Activated T-cell treated with anti-CD3 and anti-CD28 coated beads, Interleukin-2, amount 50 U/mL, for 48 hours (primary cell): ENCODE results near the gene CHMP1A.
"Not testable (repeated sequence)": the region's sequence is repeated elsewhere in the genome, so short reads cannot be mapped to it uniquely, and the experiment has no call there.

Source experiments
- DNase-seq, 2 experiments: peaks; one replicate each; pipeline ENCODE4 v3.0.0-alpha.2; 2020

The CHMP1A gene

DNA sequence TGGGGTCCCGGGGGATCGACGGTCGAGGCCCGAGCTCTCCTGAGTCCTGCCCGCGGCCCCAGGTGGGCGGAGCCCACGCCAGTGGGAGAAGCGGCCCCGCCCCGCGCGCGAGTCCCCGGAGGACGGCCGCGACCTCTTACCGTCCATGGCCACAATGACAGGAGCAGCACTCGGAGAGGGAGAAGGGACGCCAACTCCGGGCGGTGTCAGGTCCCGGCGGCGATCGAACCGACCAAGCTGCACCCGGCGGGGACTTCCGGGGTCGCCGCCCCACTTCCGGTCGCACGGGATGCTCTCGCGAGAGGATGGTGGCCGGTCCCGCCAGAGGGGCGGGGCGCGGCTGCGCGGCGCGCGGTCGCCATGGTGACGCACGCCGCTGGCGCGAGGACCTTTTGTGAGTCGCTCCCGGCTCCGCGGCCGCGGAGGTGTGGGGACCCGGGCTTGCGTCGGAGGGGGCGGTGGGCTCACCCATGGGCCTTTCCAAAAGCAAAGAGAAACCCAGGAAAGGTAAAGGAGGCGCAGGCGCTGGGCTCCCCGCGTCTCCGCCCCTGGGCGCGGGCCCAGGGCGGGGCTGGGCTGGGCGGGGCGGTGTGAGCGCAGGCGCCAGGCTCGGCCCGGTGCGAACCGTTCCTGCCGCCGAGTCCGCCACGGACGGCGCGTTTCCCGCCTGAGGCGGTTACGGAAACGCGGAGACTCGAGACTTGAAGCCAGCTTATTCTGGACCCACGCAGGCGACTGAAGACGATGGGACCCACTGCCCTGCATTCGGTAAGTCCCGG lies at the start of gene CHMP1A, which contains the start of gene SPATA33:
Gene CHMP1A (minus strand): TSS at position 267 of the 779 bp plus-strand sequence. CDS start 120 bp downstream, at position 147.
Gene SPATA33 (plus strand): TSS at position 395 of the 779 bp plus-strand sequence. CDS start 76 bp downstream, at position 471.
- peak; percentile 95 to 96 for DNase-seq

DNA sequence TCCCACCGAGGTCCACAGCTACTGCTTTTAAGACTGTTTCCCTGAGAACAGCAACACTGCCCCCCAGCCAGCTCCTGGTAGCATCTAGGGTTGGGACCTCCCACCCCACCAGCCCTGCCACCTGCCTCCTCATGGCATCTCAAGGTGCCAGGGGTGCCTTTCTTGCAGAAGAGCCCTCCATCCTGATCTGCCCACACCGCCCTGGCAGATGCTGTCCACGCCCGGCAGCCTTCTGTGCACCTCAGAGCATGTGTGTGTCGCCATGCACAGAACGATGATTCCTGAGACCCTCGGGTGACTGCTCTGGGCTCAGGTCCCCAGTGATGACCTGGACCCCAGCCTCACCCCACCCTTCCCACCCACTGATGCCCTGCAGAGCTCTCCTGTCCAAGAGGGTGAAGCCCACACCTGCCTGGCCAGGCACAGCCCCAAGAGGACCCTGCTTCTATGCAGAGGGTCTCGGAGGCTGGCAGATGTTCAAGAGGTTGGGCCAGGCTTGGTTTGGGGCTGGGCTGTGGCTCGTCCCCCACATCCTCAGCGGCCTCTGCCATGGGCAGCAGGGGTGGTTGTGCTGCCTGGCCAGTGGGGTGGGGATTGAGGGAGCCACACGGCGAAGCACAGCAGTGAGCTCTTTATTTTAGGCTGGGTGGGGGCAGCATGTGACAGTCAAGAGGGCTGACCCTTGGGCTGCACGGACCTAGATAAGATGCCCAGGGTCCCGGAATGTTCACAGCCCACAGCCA lies 49.2 kb upstream of the CHMP1A start:
- no peak for DNase-seq

DNA sequence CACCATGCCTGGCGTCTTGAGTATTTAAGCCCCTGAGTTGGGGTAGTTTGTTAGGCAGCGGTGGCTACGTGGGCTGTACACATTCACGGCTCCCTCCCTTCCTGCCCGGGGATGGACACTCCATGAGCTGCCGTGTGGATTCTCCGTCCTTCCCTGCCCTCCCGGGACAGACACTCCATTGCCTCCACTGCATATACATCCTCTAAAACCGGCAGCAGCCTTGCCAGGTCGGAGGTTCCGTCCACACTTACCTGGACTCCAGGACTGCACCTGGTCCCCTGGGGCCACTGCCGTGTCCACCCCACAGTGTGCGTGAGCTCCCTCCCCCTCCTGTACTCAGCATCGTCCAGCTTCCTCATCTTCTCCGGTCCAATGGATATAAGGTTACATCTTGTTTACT lies 47.5 kb upstream of the CHMP1A start:
- DNase-seq: no peak

DNA sequence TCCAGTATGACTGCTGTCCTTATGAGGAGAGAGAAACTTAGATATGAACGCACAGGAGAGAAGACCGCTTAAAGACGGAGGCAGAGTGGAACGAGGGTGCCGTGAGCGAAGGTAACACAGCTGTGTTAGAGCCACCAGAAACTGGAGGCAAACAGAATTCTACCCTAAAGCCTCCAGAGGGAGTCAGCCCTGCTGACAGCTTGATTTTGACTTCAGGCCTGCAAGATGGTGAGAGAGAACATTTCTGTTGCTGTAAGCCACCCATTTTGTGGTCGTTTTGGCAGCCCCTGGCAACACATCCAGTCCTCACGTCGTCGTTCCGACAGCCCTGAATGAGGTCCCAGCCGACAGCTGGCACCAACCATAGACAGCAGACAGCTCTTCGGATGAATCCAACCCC lies 46.8 kb upstream of the CHMP1A start:
- no peak for DNase-seq

DNA sequence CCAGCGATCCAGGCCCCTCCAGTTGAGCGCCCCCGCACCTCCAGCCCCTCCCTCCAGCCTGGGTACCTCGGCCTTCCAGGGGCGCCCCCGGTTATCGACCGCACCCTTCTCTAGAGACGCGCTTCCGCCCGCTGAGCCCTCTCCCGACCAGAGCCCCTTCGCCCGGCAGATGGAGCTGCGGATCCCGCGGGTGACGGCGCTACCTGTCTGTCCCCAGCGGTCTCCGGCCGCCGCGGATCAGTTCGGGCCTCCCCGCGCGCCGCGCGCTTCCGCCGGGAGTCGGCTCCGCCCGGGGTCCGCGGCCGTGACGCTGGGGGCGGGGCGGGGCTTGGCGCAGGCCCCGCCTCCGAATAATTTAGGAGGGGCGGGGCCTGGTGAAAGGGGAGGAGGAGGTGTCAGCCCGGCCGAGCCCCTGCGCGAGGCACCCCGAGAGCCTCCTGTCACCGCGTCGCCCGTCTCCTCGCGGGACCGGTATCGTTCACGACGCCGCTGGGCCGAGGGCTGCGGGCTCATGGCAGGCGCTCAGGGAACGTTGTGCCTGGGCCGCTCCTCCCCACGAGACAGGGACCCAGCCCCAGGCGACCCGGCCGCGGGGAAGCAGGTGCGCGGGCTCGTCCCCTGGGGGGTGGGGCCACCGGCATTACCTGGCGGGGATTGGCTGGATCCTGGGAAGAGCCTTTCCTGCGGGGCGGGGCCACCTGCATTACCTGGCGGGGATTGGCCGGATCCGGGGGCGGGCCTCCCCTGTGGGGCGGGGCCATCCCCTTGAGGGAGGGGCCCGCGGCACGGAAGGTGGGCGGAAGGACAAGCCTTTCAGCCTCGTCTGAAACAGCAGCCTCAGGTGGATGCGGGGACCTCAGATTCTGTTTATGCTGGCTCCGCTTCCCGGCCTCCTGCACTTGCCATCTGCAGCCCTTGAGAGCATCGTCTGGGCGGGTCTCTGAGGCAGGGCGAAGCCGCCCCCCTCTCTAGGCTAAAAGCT lies 44.2 kb upstream of the CHMP1A start, which contains the start of gene SPATA2L:
Gene SPATA2L (minus strand): TSS at position 281 of the 982 bp plus-strand sequence. CDS start 473 bp downstream, outside the sequence.
- peak; percentile 98 to 99 for DNase-seq

DNA sequence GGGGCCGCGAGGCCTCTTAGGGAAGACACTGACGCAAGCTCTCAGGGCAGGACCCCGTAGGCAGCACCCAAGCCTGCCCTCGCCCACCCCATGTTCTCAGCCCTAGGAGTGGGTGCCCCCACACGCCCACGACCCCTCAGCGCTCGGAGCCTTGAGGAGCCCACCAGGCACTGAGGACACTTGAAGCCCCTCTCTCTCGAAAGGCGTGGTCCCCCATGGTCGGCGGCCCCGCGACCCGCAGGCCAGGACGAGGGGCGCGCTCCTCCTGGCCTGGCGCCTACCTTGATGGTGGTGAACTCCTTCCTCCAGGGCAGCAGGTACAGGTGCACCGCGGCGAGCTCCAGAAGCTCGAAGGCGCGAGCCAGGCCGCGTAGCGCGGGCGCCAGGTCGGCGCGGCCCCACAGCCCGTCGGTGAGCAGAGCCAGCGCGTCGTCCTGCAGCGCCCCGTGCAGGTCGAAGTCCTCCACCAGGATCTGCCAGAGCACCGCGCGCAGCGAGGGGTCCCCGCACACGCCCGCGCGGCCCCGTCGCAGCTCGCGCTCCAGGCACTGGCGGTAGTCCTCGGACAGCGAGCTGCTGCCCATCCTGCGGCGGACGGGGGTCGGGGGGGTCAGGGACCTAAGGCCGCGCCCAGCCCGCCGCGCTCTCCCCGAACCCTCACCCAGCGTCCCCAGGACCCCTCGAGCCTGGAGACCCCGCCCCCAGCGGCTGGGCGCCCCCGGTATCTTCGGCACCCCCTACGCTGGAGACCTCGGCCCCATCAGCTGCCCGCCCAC lies 43.3 kb upstream of the CHMP1A start:
- DNase-seq: peak; percentile 58 to 69

DNA sequence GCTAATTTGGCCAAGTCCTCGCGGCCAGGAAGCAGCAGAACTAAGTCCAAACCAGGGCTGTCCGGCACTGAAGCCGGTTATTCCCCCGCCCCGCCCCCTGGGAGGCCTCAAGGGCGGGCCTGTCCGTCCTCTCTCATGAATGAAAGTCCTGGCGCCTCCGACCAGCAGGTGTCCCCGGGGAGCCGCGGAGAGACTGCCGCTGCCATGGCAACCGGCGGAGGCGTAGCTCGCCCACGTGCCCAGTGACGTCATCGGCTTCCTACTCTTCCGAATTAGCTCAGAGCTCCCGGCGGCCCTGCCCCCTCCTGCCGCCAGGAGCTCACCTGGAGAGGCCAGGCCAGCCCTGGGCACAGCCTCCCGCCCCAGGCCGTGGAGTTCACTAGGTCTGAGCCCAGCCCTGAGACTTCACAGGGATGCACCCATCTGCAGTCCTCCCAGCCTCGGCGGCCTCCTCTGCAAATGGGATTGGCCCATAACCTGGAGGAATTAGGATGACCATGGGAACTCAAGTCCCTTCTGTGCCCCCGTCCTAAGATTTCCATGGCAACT lies 42.7 kb upstream of the CHMP1A start:
- DNase-seq: peak; percentile 97 to 98

DNA sequence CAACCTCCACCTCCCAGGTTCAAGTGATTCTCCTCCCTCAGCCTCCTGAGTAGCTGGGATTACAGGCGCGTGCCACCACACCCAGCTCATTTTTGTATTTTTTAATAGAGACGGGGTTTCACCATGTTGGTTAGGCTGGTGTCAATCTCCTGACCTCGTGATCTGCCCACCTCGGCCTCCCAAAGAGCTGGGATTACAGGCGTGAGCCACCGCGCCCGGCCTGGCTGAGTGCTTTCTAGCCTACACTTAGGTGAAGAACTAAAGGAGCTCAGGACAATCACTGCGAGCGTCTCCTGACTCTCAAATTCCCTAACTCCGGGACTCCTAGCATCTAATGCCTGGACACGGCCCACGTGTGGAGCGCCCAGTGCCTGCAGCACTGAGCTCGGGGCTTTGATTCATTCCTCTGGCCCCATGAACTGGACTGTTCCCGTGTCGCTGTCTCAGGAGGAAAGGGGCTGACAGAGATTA lies 42.2 kb upstream of the CHMP1A start:
- not testable (repeated sequence) for DNase-seq

DNA sequence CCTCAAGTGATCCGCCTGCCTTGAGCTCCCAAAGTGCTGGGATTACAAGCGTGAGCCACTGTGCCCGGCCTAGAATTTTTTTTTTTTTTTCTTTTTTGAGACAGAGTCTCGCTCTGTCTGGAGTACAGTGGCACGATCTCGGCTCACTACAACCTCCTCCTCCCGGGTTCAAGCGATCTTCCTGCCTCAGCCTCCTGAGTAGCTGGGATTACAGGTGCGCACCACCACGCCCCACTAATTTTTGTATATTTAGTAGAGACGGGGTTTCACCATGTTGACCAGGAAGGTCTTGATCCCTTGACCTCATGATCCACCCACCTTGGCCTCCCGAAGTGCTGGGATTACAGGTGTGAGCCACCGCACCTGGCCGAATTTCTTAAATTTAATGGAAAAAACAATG lies 41.2 kb upstream of the CHMP1A start:
- not testable (repeated sequence) for DNase-seq

DNA sequence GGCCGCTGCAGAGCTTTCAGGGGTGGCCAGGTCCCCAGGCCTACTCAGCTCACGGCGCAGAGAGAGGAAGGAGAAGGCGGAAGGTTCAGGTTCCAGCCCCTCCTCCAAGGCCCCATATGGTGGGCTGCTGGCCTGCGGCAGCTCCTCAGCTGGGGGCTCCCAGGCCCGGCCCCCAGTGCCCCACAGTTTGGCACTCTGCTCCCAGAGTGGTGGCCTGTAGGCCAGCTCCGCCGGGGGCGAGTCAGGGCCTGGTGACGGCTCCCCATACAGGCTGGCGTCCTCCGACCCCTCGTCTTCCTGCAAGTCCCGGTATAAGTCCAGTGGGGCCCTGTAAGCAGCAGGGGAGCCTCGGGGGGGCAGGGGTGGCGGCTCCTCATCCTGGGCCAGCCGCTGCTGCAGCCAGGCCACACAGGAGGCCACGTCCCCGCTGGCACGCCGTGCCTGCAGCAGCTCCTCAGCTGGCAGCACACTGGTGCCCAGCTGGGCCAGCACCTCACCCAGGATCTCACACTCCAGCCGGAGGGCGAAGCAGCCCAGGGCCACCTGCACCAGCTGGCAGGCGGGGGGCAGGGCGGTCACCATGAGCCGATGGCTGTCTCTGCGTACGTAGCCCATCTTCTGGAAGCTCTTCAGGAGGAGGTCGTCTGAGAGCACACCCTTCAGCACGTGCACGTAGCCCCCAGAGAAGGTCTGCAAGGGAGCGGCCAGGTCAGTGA lies 40.3 kb upstream of the CHMP1A start:
- DNase-seq: peak in 1 of 2 experiments; percentile 20

DNA sequence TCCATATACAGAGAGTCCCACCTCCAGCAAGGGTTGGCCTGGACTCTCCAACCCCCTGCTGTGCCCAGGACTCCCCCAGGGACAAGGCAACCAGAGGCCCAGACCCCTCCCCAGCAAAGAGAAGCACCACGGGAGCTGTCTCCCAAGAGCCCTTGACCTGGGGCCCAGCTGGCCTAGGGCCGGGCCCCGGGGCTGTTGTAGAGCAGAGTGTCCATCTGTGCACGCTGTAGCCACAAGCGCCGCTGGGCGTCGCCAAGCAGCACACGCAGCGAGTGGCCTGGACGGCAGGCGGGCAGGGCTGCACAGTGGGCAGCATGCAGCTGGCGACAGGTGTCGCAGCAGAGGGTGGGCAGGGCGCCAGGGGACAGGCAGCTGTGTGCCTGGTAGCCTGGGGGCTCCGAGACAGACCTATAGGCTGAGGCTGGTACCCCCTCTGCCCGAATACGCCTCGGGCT lies 39.7 kb upstream of the CHMP1A start:
- DNase-seq: peak in 1 of 2 experiments; percentile 17

DNA sequence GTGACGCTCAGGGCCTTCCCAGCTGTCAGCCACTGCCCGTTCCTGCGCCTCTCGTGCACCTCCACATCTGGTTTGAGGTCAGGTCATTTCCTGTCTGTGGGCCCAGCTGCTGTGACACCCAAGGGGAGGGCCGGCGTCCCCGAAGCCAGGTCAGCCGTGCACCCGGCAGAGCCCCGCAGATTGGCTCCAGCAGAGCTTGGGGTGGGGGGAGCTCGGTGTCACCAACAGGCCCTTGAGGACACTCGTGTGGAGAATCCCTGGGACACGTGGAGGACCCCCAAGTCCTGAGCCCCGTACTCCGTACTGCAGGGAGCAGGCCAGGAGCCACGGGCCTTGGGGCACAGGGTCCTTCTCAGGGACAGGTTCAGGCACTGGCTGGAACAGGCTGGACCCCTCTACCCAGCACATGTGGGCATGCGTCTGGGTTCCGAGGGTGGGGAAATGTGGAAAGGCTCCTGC lies 39.2 kb upstream of the CHMP1A start:
- DNase-seq: peak in 1 of 2 experiments; percentile 47

DNA sequence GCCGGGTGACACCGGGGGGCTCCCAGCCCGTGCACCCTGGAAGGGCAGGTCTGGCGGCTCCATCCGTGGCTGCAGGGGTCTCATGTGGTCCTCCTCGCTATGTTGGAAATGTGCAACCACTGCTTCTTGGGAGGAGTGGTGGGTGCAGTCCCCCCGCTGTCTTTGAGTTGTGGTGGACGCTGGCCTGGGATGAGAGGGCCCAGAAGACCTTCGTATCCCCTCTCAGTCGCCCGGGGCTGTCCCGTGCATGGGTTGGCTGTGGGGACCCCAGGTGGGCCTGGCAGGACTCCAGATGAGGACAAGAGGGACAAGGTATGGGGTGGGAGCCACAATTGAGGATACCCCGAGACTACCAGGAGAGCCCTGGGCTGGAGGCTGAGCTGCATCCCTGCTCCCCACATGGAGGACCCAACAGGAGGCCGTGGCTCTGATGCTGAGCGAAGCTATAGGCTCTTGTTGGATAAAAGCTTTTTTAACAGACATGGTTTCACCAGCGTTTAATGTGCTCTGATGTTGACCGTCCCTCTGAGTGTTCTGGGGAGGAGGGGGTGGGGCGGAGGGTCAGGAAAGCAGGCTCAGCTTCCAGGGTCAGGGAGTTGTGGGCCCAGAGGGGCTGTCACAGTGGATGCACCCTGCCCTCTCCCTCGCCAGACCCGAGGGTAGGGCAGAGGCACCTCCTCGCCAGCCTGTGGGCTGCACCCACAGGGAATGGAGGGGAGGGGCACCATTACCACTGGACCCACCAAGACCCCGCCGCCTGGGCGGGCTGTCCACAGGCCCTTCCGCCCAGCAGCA lies 38.6 kb upstream of the CHMP1A start:
- no peak for DNase-seq

DNA sequence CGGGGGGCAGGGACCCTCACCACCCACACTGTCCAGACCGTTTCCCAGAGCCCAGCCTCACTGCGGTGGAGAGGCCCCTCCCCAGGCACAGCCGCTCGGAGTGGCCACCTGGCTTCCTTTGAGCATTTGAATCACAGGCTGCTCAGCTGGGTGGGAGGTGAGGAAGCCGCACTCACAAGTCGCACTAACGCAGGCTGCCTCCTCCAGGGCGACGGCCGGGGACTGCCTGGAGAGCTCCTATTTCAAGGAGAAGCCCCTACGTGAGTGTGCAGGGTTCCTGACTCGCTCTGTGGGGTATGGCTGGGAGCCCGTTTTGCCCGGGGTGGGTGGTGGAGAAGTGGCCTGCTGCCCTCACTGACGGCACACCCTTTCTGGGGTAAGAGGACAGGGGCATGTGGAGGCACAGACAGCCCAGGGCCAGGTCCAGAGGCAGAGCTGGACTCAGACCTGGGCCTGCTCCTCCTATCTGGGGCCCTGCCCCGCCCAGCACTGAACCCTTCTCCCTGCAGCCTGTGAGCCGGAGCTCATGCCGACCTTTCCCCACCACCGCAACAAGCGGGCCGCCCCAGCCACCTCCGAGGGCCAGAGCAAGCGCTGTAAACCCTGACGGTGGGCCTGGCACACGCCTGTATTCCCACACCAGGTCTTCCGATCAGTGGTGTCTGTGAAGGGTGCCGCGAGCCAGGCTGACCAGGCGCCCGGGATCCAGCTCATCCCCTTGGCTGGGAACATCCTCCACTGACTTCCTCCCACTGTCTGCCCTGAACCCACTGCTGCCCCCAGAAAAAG lies 37.8 kb upstream of the CHMP1A start:
- DNase-seq: no peak

DNA sequence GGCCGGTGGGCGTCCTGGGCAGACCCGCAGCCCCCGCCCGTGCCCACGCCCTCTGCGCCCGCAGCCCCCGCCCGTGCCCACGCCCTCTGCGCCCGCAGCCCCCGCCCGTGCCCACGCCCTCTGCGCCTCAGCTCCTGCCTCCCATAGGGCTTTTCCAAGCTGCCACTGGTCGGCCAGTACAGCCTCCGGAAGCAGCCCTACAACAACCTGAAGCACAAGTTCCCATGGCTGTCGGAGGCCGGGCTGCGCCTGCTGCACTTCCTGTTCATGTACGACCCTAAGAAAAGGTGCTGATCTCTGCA lies 37.2 kb upstream of the CHMP1A start:
- not testable (repeated sequence) for DNase-seq

DNA sequence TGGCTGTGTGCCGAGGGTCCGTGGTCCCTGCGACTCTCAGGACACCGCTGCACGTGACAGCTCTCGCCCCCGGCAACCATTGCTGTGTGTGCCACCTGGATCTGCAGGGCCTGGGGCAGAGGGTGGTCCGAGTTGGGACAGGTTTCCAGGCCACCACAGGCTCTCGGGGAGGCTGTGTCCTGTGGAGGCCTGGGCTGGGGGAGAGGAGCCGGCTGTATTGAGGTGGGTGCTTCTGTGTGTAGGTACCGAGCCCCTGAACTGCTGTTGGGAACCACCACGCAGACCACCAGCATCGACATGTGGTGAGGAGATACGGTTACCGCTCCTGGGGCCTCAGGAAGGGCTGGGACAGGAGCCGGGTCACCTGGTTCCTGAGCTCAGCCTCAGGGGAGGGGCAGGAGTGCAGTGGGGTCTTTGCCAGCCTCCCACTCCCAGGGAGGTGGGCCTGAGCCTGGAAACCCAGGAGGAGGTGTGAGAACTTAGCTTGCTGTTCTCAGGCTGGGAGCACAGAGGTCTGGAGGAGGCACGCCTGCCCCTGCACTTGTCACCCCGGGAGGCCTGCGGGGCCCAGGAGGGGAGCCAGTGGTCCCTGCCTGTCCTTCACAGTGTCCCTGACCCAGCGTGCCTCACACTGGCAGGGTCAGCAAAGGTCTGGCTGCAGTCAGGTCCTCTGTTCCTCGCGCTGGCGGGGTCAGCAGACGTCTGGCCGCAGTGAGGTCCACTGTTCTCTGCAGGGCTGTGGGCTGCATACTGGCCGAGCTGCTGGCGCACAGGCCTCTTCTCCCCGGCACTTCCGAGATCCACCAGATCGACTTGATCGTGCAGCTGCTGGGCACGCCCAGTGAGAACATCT lies 36.6 kb upstream of the CHMP1A start:
- DNase-seq: no peak

DNA sequence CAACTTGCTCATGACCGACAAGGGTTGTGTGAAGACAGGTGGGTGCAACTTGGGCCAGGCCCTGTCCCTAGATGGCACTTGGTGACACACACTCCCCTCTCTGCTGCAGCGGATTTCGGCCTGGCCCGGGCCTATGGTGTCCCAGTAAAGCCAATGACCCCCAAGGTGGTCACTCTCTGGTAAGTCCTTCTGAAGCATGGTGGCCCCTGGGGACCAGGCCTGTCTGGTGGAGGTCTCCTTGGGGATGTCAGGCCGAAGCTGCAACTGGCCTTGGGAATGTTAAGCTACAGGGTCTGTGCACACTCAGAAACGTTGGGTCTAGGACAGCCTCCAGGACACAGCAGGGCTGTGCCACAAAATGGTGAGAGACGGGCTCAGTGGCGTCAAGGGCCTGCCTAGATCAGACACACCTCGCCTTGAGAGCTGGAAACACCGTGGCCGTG lies 35.8 kb upstream of the CHMP1A start:
- no peak for DNase-seq
